ENCODE results near the gene ATP6V1C2. TPM values are rescaled to one million over a fixed set of nuclear protein-coding genes. Genes with fewer than 3 reads are reported as not detected.

Gene ATP6V1C2
- total RNA-seq, 2 experiments from 2014 or later = not detected

DNA sequence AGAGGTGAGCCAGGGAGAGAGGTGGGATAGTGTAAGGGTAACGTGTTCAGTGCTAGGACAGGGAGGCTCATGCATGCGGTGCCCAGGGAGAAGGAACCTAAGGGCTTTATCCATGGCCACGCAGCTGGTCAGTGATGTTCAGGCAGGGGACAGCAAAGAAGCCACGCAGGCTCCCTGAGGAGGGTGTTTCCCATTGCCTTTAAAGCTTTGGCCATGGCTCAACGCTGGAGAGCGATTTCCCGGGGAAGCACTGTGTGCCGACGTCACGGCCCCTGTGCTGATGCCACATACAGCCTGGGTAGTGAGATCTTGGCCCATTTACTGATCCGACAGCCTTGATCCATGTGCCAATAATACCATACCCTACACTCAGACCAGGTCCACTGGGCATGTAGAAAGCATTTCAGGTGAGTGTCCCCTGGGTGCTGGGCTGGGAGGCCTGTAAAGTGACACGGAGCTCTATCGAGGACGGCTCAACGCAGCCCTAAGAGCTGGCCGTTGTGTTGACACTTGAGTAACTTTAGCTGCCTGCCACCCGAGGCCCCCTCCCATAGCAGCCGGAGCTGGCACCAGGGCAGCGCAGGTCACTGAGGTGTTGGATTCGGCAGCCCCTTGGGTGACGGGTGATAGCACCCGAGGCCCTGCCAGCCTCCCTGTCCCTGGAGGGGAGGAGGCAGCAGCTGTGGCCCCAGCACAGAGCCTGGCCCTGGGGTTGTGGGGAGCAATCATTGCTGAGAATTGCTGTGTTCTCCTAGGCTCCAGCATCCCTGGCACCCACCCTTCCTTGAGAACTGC lies 49.7 kb downstream of the ATP6V1C2 start:
- Histone ChIP-seq H3K27me3 (ENCODE audit: control insufficient read depth in 1 of 2, insufficient read depth in 2 of 2, low read length in 2 of 2) (no peaks in the 10 kb centered on the region), H3K4me3 (ENCODE audit: low read length) (no peak overlapping the region), H3K27ac (ENCODE audit: low read depth in 1 of 2, low read length in 2 of 2) (no peak overlapping the region), H3K9me3 (ENCODE audit: control insufficient read depth in 1 of 2, insufficient read depth in 1 of 2, low read length in 2 of 2) (no peaks in the 10 kb centered on the region), H3K4me1 (ENCODE audit: insufficient read depth, low read length) (no peaks in the 10 kb centered on the region), H3K36me3 (ENCODE audit: insufficient read depth, low read length) (no peaks in the 10 kb centered on the region)
- Mint-ChIP-seq H3K4me3 (no peak overlapping the region), H3K9me3 (no peaks in the 10 kb centered on the region), H3K36me3 (ENCODE audit: low read depth) (no peaks in the 10 kb centered on the region), H3K4me1 (ENCODE audit: low read depth) (no peaks in the 10 kb centered on the region), H3K27ac (no peak overlapping the region), H3K27me3 (no peaks in the 10 kb centered on the region)
- TF ChIP-seq CTCF (IDR thresholded peaks at IDR 0.05) = no peak
- no peak for ATAC-seq (ENCODE audit: poor library complexity)
- DNase-seq = no peak
- POLR2A ChIA-PET = no interaction called here
- intact Hi-C loops (cut with DNase I, micrococcal nuclease) = no loop called here
- CTCF ChIA-PET = no interaction called here

- DNase-seq (no peak), ATAC-seq (ENCODE audit: poor library complexity) (no peak)
- TF ChIP-seq CTCF (IDR thresholded peaks at IDR 0.05) = no peak
- Mint-ChIP-seq H3K27me3 (no peaks in the 10 kb centered on the region), H3K4me1 (ENCODE audit: low read depth) (no peaks in the 10 kb centered on the region), H3K36me3 (ENCODE audit: low read depth) (no peaks in the 10 kb centered on the region), H3K9me3 (no peaks in the 10 kb centered on the region), H3K27ac (no peak overlapping the region), H3K4me3 (no peak overlapping the region)
- ChIA-PET POLR2A (no interaction called here), CTCF (no interaction called here)
- H3K27me3 ChIP-seq (ENCODE audit: control insufficient read depth in 1 of 2, insufficient read depth in 2 of 2, low read length in 2 of 2) = no peaks in the 10 kb centered on the region
- H3K9me3 ChIP-seq (ENCODE audit: control insufficient read depth in 1 of 2, insufficient read depth in 1 of 2, low read length in 2 of 2) = no peaks in the 10 kb centered on the region
- intact Hi-C loops (cut with DNase I, micrococcal nuclease) = no loop called here
- no peaks in the 10 kb centered on the region for H3K36me3 ChIP-seq (ENCODE audit: insufficient read depth, low read length)
- H3K27ac ChIP-seq (ENCODE audit: low read depth in 1 of 2, low read length in 2 of 2) = no peak overlapping the region
- H3K4me1 ChIP-seq (ENCODE audit: insufficient read depth, low read length) = no peaks in the 10 kb centered on the region
- H3K4me3 ChIP-seq (ENCODE audit: low read length) = no peak overlapping the region
Observed at GRCh38 chr2:10771786-10772185, 50.4 kb downstream of the ATP6V1C2 start.

DNA sequence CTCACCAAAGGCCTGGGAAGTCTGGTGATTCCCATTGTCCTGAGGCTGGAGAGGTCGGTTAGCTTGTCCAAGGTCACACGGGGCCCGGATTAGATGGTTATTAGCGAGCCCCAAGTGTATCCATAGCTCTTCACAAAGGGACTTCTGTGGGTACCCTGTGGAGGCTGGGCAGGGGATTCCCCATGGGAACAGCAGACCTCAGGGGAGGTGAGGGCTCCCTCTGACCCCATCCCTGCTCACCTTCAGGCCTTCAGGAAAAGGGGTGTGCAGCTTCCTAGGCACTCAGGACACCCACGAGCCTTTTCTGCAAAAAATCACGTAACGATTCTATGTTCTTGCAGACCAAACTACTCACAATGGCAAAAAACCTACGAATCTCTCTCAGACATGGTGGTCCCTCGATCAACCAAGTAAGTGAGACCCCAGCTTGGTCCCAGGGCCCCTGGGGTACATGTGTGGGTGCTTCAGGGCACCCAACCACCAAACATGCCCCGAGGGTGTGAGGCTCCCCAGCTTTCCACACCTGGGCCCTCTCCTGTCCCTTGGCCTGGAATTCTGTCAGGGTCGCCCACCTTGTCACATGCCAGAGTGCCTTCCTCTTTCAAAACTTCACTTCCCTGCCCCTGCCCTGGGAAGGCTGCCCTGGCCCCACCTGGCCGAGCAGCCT lies 50.9 kb downstream of the ATP6V1C2 start:
- Histone ChIP-seq H3K4me1 (ENCODE audit: insufficient read depth, low read length) (no peaks in the 10 kb centered on the region), H3K4me3 (ENCODE audit: low read length) (no peak overlapping the region), H3K27ac (ENCODE audit: low read depth in 1 of 2, low read length in 2 of 2) (no peak overlapping the region), H3K9me3 (ENCODE audit: control insufficient read depth in 1 of 2, insufficient read depth in 1 of 2, low read length in 2 of 2) (no peaks in the 10 kb centered on the region), H3K36me3 (ENCODE audit: insufficient read depth, low read length) (no peaks in the 10 kb centered on the region), H3K27me3 (ENCODE audit: control insufficient read depth in 1 of 2, insufficient read depth in 2 of 2, low read length in 2 of 2) (no peaks in the 10 kb centered on the region)
- Mint-ChIP-seq H3K36me3 (ENCODE audit: low read depth) (no peaks in the 10 kb centered on the region), H3K4me1 (ENCODE audit: low read depth) (no peaks in the 10 kb centered on the region), H3K27me3 (no peaks in the 10 kb centered on the region), H3K27ac (no peak overlapping the region), H3K4me3 (no peak overlapping the region), H3K9me3 (no peaks in the 10 kb centered on the region)
- ATAC-seq (ENCODE audit: poor library complexity) = no peak
- TF ChIP-seq CTCF (IDR thresholded peaks at IDR 0.05) = no peak
- POLR2A ChIA-PET = no interaction called here
- no peak for DNase-seq
- CTCF ChIA-PET = no interaction called here
- intact Hi-C loops (cut with DNase I, micrococcal nuclease) = no loop called here
